GM21423 (cell line): ENCODE measurements around the gene HLA-E.
A peak's percentile ranks its signal among the peaks of the same experiment; 100 is the strongest.
"Not testable (repeated sequence)": the region's sequence is repeated elsewhere in the genome, so short reads cannot be mapped to it uniquely, and the experiment has no call there.

Experiments
- ATAC-seq: cut with Tn5 transposase; IDR thresholded peaks from one replicate; pipeline ENCODE4 v1.9.1; 2021; ENCODE audit warnings: mild to moderate bottlenecking, moderate library complexity; ENCODE audit not compliant: unreplicated experiment

The HLA-E gene

DNA sequence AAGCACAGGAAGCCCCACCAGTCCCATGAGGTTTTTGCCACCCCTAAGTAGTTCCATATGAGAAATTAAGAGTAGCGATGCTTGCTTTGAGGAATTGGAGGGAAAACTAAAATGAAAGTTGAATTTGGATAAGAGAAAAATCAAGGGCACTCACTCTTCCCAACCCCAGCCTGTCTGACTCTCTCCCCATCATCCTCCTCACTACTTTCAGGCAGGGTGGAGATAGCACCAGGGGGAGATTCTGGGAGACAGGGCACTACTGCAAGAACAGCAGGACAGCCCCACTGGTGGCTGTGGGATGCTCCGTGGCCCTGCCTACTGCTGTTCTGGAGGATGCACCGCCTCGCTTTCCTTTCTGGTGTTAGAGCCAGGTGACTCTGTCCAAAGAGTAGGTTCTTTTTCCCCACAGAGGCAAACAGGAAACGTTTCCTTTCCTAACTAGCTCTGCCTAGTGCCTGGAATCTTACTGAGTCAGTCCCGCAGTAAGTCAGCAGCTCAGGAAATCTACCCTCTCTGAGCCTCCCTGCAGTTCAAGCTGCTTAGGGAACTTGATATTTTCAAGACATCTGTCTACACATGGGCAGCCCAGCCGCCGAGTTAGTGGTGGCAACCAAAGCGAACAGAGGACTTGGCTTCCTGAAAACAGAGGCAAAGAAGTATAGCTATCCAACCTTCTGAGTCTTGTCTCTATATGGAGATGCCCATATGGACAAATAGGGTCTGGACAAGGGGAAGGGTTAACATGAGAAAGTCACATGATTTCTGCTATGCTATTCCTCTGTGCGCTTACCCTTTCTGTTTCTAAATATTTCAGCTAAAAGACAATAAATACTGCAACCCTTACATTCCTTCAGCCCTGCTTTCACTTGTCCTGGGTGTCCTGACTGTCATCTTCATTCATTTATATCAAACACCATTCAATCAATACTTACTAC, 11.4 kb downstream of the HLA-E start:
- ATAC-seq = no peak

DNA sequence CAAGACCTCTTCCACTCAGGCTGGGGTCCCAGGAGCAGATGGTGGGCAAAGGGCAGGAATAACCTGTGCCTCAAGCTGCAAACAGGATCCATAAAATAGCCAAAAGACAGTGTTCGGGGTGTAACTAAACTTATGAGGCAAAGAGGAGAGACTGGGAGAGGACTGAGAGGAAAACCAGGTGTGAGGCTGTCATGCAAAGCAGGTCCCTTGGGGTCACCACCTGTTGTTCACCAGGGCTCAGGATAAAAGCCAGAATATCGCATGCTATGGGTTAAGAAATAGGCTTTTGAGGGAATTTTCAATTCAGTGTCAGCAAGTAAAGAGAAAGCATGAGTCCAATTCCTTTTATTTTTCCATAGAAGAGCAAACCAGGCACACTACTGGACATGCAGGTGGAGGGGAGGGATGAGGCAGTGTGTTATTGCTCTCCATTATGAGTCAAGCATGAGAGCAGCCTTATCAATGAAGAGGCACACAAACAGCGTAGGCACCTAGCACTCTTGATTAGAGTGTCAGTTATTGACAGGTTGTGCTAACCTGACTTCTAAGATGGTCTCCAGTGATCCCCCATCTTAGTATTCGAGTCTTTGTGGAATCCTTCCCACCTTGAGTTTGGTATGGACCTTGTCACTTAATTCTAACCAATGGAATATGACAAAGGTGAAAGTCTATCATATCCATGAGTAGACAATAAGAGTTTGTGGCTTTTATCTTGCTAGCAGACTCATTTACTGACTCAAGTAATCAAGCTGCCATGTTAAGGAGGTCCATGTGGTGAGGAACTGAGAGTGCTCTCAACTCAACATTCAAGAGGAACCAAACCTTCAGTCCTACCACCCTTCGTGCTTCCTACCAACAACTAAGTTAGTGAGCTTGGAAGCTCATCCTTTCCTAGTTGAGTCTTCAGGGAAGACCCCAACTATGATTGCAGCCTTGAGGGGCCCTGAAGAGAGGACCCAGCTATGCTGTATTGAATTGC, 18.8 kb downstream of the HLA-E start:
- no peak for ATAC-seq

DNA sequence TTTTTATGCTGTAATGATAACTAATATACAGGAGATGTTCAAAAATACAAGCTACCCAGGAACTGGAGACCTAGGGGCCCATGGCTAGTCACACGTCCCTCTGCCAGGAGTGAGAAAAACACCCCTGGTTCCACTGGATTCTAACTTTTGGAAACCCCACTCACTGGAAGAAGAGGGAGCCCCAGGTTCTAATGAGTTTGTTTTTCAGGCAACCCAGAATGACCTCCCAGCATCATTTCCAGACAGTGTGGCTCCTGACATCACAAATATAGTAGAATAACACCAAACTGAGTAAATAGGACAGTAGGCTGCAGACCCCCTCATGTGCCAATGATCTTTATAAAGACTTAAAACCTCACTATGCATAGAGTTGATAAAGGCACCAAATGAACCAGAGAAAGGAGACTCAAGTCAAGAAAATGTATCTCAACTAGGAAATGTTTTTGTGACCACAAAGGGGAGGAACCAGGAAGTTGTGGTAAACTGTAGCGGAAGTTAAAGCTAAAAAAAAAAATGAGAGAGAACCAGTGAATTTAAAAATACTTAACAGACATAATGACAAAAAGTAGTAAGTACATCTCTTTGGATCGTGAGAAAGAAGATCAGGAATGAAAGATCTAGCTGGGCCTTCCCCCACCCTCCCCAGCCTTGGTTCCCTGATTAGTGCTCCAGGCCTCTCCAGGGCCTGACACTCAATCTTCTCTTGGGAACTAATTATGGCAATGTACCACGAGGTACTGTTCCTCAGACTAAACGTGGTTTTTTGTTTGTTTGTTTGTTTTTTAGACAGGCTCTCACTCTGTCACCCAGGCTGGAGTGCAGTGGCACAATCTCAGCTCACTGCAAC, 19.8 kb downstream of the HLA-E start:
- no peak for ATAC-seq

DNA sequence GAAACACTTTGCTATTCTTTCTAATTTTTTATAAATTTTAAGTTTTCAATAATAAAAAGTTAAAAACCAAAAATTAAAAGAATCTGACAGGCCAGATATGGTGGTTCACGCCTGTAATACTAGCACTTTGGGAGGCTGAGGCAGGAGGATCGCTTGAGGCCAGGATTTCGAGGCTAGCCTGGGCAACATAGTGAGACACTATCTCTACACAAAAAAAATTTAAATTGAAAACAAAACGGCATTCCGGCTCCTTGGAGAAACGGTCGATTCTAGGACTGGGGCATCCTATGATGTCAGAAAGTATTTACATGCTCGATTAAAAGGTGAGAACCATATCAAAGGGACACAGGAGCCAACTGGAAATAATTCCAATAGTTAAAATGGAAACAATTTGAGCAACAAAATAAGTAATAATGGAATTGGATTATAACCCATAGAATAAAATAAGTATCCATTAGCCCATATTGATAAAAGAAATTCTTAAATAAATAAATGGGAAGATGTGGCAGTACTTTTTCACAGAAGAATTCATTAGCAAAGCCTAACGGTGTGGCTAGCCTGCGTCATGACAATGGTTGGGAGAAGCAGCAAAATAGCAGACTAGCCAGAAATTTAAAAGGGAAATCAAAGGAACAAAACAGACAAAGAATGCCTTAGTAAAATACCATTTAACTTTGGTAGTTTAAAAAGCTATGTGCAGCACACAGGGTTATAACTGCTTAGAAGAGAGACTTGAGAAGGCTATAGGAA, 21.3 kb downstream of the HLA-E start:
- no peak for ATAC-seq

DNA sequence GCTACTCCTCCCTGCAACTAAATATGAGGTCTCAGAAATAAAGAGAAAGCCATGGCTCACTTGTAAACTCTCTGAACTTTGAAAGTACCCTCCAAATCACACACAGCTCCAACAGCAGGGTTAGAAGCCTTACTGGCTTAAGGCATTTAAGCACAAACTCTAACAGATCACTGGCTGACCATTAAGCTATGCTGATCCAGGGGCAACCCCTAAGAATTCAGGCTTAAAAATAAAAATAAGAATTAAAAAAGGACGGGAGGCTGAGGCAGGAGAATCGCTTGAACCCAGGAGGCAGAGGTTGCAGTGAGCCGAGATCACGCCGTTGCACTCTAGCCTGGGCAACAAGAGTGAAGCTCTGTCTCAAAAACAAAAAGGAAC, 21.8 kb downstream of the HLA-E start:
- no peak for ATAC-seq

DNA sequence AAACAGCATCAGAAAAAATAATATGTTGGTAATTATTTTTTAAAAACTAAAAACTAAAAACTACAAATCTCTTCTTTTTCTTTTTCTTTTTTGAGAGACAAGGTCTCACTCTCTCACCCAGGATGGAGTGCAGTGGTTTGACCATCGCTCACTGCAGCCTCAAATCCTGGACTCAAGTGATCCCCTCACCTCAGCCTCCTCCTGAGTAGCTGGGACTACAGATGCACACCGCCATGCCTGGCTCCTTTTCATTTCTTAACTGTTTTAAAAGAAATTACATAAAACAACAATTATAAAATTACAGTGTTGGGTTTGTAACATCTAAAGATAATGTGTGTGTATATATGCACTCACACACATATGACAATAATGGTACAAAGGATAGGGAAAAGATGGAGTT, 24.1 kb downstream of the HLA-E start:
- no peak for ATAC-seq

DNA sequence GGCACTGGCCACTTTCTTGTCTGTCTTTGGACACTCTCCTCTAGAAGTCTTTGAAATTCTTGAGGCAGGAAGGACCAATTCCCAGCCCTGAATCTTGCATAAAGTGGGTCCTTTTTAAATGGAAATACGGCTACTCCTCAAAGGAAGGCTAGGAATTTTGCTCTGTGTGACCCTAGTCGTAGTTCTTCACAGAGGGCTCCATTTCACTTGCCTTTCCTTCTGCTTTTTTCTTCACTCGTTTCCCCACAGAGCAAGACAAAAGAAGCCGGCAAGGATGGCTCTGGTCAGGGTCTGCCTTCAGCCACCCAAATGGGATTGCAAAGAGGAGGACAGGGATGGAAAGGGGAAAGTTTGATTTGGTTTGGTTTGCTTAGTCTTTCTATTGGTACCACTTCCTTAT, 25.8 kb downstream of the HLA-E start:
- ATAC-seq = no peak

DNA sequence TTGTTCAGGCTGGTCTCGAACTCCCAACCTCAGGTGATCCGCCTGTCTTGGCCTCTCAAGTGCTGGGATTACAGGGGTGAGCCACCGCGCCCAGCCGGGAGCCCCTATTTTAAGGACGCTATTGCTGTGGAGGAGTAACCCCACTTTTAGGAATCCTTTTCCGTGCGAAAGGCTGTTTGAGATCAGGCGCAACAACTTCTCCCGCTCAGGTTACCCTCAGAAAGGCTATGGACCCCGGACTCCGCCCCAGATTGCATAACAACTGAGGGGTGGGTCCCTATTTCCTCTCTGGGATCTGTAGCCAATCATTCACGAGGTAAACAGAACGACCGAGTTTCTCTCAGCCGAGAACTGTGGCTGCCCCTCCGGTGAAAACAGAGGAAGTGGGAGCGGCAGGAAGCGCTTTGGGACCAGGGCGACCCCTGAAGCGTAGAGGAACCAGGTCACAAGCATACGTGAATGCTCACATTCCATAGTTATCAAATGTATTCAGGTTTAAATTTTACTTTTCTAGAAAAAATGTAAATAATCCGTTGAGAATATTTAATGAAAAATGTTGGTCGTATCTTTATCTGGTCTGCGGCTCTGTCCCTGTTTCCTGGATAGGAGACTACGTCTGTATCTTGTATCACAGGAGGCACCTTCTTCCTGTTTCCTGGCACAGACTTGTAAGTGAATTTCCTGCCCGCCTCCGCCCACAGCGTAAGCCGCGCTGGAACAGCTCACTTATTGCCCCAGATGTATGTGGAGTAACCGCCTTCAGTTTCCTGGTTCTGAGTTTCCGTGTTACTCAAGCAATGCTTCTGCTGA, 26.8 kb downstream of the HLA-E start:
- ATAC-seq = peak; percentile 71

DNA sequence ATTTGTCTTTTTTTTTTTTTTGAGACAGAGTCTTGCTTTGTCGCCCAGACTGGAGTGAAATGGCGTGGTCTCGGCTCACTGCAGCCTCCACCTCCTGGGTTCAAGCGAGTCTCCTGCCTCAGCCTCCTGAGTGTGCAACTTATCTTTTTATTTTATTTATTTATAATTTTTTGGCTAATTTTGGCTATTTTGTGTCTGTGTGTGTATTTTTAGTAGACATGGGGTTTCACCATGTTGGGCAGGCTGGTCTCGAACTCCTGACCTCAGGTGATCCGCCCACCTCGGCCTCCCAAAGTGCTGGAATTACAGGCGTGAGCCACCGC, 27.4 kb downstream of the HLA-E start:
- ATAC-seq = not testable (repeated sequence)

DNA sequence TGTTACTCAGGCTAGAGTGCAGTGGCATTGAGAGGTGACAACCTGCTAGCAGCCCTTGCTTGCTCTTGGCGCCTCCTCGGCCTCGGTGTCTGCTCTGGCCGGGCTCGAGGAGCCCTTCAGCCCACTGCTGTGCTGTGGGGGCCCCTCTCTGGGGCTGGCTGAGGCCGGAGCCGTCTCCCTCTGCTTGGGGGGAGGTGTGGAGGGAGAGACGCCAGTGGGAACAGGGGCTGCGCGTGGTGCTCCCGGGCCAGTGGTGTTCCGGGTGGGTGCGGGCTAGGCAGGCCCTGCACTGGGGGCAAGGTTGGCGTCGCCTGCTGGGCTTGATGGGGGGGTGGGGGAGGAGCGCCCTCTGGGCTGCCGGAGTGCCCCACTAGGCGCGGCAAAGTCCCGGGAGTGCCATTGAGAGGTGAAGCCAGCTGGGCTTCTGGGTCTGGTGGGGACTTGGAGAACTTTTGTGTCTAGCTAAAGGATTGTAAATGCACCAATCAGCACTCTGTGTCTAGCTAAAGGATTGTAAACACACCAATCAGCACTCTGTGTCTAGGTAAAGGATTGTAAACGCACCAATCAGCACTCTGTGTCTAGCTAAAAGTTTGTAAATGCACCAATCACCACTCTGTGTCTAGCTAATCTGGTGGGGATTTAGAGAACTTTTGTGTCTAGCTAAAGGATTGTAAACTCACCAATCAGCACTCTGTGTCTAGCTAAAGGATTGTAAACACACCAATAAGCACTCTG, 28.6 kb downstream of the HLA-E start:
- ATAC-seq = not testable (repeated sequence)

DNA sequence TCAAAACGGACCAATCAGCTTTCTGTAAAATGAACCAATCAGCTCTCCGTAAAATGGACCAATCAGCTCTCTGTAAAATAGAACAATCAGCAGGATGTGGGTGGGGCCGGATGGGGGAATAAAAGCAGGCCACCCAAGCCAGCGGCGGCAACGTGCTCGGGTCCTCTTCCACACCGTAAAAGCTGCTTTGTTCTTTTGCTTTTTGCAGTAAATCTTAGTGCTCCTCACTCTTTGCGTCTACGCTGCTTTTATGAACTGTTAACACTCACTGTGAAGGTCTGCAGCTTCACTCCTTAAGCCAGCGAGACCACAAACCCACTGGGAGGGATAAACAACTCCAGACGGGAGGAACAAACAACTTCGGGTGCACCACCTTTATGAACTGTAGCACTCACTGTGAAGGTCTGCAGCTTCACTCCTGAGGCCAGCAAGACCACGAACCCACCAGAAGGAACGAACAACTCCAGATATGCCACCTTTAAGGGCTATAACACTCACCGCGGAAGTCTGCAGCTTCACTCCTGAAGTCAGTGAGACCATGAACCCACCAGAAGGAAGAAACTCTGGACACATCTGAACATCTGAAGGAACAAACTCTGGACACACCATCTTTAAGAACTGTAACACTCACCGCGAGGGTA, 29.3 kb downstream of the HLA-E start:
- not testable (repeated sequence) for ATAC-seq

DNA sequence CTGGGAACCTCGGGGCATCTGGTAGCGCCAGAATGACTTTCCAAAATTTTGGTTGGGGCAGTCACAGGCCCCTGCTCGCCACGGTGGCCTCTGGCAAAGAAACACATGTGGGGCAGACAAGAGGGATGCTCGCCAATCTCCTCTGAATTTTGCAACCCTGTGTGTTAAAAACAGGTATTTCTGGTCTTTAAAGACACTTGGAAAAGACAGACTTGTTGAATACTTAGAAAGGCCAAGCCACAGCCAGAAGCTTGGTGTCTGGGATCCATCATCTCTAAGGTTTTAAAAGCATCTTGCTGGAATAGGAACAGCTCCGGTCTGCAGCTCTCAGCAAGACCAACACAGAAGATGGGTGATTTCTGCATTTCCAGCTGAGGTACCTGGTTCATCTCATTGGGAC, 31.2 kb downstream of the HLA-E start:
- ATAC-seq = no peak

DNA sequence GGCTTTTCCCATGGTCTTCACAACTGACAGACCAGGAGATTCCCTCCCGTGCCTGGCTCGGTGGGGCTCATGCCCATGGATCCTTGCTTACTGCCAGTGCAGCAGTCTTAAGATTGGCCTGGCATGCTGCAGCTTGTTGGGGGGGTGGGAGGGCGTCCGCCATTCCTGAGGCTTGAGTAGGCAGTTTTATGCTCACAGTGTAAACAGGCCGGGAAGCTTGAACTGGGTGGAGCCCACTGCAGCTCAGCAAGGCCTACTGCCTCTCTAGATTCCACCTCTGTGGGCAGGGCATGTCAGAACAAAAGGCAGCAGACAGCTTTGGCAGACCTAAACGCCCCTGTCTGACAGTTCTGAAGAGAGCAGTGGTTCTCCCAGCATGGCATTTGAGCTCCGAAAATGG, 31.8 kb downstream of the HLA-E start:
- ATAC-seq = not testable (repeated sequence)

DNA sequence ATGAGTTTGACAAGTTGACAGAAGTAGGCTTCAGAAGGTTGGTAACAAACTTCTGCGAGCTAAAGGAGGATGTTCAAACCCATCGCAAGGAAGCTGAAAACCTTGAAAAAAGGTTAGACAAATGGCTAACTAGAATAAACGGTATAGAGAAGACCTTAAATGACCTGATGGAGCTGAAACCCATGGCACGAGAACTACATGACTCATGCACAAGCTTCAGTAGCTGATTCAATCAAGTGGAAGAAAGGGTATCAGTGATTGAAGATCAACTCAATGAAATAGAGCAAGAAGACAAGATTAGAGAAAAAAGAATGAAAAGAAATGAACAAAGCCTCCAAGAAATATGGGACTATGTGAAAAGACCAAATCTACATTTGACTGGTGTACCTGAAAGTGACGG, 32.6 kb downstream of the HLA-E start:
- not testable (repeated sequence) for ATAC-seq

DNA sequence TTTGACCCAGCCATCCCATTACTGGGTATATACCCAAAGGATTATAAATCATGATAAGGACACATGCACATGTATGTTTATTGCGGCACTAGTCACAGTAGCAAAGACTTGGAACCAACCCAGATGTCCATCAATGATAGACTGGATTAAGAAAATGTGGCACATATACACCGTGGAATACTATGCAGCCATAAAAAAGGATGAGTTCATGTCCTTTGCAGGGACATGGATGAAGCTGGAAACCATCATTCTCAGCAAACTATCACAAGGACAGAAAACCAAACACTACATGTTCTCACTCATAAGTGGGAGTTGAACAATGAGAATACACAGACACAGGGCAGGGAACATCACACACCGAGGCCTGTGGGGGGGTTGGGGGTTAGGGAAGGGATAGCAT, 37.1 kb downstream of the HLA-E start:
- ATAC-seq = not testable (repeated sequence)

DNA sequence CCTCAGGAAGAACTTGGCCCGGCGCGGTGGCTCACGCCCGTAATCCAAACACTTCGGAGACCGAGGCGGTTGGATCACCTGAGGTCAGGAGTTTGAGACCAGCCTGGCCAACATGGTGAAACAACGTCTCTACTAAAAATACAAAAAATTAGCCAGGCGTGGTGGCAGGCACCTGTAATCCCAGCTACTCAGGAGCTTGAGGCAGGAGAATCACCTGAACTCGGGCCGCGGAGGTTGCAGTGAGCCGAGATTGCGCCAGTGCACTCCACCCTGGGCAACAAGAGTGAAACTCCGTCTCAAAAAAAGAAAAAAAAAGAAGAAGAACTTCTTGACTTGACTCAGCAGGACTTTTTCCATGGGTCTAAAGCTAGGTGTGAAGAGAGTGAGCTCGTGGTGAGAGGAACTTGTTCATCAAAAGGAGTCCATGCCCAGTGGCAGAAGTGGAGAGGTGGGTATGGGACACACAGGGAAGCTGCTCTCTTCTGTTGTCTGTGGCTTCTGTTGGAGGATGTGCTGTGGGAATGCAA, 40.1 kb downstream of the HLA-E start:
- peak; percentile 33 for ATAC-seq

DNA sequence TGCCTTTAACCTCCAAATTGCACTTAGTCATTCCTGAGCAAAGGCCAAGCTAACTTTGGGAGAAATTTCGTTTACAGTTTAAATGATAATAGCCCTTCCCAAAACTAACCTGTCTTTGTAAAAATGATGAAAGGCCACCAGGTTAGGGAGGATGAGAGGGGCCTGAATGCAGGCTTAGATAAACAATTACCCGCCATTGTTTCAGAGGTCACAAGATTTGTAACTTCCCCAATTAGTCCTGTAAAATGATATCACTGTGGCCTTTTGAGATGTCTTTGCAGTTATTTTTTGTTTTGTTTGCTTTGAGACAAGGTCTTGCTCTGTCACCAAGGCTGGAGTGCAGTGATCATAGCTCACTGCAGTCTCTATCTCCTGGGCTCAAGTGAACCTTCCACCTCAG, 40.7 kb downstream of the HLA-E start:
- ATAC-seq = no peak
